ENCODE data around the gene MEGF11. TPM values are rescaled to one million over a fixed set of nuclear protein-coding genes. Genes with fewer than 3 reads are reported as not detected.

MEGF11 gene
- polyA plus RNA-seq, 1 donor: 3.9 TPM

GRCh38 chr15:65969865-65970816 lies 283.4 kb downstream of the MEGF11 start:
- DNase-seq: no peak

- DNase-seq: no peak
Observed at GRCh38 chr15:65968511-65968910, 285.0 kb downstream of the MEGF11 start.

- no peak for DNase-seq
Observed at GRCh38 chr15:65964792-65965433, 288.6 kb downstream of the MEGF11 start.

- DNase-seq: no peak
Observed at GRCh38 chr15:65963911-65964482, 289.6 kb downstream of the MEGF11 start.

GRCh38 chr15:65963358-65963757 lies 290.2 kb downstream of the MEGF11 start:
- no peak for DNase-seq

GRCh38 chr15:65962187-65962586 lies 291.4 kb downstream of the MEGF11 start:
- DNase-seq: no peak

GRCh38 chr15:65960586-65960985 lies 293.0 kb downstream of the MEGF11 start:
- DNase-seq: no peak

GRCh38 chr15:65958835-65959234 lies 294.7 kb downstream of the MEGF11 start:
- no peak for DNase-seq

- DNase-seq: no peak
Observed at GRCh38 chr15:65957451-65957850, 296.1 kb downstream of the MEGF11 start.

GRCh38 chr15:65956899-65957298 lies 296.7 kb downstream of the MEGF11 start:
- DNase-seq: no peak

GRCh38 chr15:65956307-65956706 lies 297.2 kb downstream of the MEGF11 start:
- no peak for DNase-seq

GRCh38 chr15:65954289-65954741 lies 299.2 kb downstream of the MEGF11 start:
- DNase-seq: no peak

GRCh38 chr15:65953622-65954021 lies 299.9 kb downstream of the MEGF11 start:
- DNase-seq: no peak

- peak; percentile 83 for DNase-seq
Observed at GRCh38 chr15:65952391-65953053, 301.0 kb downstream of the MEGF11 start.

GRCh38 chr15:65951007-65951406 lies 302.5 kb downstream of the MEGF11 start:
- DNase-seq: no peak

- DNase-seq: no peak
Observed at GRCh38 chr15:65949491-65949890, 304.1 kb downstream of the MEGF11 start.

- DNase-seq: peak; percentile 28
Observed at GRCh38 chr15:65949011-65949410, 304.5 kb downstream of the MEGF11 start.

- DNase-seq: no peak
Observed at GRCh38 chr15:65948383-65948782, 305.2 kb downstream of the MEGF11 start.

- DNase-seq: no peak
Observed at GRCh38 chr15:65947041-65947440, 306.5 kb downstream of the MEGF11 start.

- no peak for DNase-seq
Observed at GRCh38 chr15:65945616-65946015, 307.9 kb downstream of the MEGF11 start.

- no peak for DNase-seq
Observed at GRCh38 chr15:65944404-65944803, 309.1 kb downstream of the MEGF11 start.

- no peak for DNase-seq
Observed at GRCh38 chr15:65942436-65942835, 311.1 kb downstream of the MEGF11 start.

GRCh38 chr15:65940618-65940909 lies 313.0 kb downstream of the MEGF11 start:
- no peak for DNase-seq
